Stimulated activated CD4-positive, alpha-beta T cell treated with anti-CD3 and anti-CD28 coated beads, Interleukin-4, amount 100 ng/mL, for 24 hours (primary cell): ENCODE results near the gene LRRN3.
A peak's percentile ranks its signal among the peaks of the same experiment; 100 is the strongest.
"Not testable (repeated sequence)": the region's sequence is repeated elsewhere in the genome, so short reads cannot be mapped to it uniquely, and the experiment has no call there.

Experiments used
- DNase-seq: peaks from one replicate; pipeline ENCODE4 v3.0.0-alpha.2; 2020

The LRRN3 gene

DNA sequence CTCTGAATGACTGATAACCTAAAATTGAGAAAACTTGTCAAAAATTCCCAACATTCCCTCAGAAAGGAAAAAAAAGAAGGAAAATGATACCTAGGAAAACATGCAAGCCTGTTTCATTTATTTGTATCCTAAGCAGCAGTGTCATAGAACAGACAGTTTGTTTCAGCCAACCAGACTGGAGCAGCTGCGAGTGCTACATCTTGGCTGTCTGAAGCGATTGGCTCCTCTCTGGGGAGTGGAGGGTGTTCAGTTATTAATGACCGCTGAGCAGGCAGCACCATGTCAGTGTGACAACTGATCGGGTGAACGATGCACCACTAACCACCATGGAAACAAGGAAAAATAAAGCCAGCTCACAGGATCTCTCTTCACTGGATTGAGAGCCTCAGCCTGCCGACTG, at the start of gene LRRN3:
Gene LRRN3 (plus strand): TSS at position 282 of the 400 bp plus-strand sequence. CDS start 31,646 bp downstream, outside the sequence.
- DNase-seq, result peak; percentile 56

GRCh38 chr7:111041577-111041976, 49.4 kb upstream of the LRRN3 start:
- no peak for DNase-seq

DNA sequence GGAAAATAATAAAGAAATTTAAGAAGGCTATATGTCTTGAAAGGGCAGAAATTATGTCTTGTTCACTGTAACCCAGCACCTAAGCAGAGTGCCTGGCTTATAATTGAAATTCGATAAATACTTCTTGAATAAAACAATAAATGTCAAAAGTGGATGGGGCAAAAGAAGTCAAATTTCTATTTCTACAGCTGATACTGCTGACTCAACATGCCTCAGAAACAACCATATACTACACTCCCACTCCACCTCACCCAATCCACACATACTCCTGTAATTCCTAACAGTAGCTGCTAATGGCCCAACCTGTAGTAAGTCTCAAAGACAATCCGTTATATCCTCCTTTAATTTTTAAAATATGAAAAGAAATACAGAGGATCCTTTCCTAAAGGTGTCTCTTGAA, 48.1 kb upstream of the LRRN3 start:
- DNase-seq, result no peak

DNA sequence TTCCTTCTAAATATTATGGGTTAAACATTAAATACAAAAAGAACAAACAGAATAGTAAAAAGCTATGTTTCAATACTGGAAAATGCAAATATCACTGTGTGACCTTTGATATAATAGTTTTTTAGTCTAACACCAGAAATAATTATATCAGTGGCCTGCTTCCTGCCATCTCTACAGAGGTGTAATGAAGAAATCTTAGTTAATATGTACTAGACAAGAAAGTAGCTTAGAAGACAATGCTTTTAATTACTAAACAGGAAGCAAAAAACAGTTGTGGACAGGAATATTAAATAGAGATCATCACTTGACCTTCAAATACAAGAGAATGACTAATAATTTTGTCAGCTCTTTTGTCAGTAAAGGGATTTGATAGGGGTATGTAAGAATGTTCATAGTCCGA, 47.4 kb upstream of the LRRN3 start:
- DNase-seq, result no peak

- no peak for DNase-seq
Measured at GRCh38 chr7:111045449-111045848, 45.5 kb upstream of the LRRN3 start.

GRCh38 chr7:111047595-111047994, 43.3 kb upstream of the LRRN3 start:
- no peak for DNase-seq

DNA sequence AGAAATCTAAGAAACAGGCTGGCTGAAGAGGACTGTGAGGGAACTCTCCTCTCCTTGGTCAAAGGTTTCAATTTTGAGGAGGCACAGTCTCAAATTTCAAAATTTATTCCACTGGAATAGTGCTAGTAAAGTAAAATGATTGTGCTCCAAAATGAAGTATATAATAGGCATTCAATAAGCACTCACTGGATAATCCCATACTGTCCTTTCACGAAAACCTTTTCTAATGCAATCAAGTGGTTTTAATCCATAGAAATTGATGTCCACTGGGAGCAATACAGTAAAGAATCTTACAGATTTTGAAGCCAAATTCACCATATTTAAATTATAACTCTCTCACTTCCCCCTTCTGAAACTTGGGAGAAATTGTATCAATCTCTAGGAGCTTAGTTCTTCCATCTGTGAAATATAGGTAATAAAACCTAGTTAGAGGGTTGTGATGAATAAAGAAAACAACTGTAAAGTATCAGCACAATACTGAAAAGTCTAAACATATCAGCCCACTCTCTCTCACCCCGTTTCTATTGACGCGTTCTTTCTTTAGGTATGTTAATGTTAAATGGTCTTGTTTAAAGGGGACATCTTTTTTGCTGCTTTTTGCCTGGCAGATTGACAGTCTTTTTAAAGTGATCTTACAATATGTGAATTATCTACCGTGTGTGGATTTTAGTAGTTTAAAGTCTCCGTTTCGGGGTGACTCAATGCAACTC, 40.8 kb upstream of the LRRN3 start:
- DNase-seq, result no peak

- no peak for DNase-seq
Measured at GRCh38 chr7:111050875-111051416, 40.0 kb upstream of the LRRN3 start.

GRCh38 chr7:111051832-111052231, 39.1 kb upstream of the LRRN3 start:
- DNase-seq, result no peak

- DNase-seq, result no peak
Measured at GRCh38 chr7:111053035-111053434, 37.9 kb upstream of the LRRN3 start.

DNA sequence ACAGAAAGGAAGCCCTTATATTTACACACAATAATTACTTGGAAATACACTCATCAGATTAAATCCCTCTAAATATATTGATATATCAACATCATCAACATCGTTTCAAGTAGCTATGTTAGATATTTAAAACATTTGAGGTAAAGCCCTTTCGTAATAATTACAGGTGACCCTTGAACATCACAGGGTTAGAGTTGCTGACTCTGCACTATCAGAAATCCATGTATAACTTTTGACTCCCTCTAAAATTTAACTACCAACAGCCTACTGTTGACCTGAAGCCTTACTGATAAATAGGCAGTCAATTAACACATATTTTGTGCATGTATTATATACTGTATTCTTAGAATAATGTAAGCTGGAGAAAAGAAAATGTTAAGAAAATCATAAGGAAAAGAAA, 34.6 kb upstream of the LRRN3 start:
- no peak for DNase-seq

DNA sequence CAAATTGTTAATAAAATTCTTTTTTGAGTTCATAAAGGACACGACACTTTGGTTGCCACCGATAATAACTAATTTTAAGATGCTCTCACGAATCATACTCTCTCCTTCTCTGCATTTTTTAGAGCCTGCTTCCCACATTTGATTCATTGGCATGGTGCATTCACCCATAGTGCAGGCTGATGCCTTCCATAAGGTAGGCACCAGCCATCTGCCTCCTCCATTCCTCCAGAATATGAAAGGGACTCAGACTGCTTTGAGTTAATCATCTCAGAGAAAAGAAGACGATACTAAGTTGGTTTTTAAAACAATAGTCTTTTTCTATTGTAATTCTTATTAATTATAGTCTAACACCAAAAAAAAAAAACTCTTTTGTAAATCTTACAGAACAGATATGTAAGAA, 33.9 kb upstream of the LRRN3 start:
- DNase-seq, result no peak

- DNase-seq, result no peak
Measured at GRCh38 chr7:111059833-111060232, 31.1 kb upstream of the LRRN3 start.

DNA sequence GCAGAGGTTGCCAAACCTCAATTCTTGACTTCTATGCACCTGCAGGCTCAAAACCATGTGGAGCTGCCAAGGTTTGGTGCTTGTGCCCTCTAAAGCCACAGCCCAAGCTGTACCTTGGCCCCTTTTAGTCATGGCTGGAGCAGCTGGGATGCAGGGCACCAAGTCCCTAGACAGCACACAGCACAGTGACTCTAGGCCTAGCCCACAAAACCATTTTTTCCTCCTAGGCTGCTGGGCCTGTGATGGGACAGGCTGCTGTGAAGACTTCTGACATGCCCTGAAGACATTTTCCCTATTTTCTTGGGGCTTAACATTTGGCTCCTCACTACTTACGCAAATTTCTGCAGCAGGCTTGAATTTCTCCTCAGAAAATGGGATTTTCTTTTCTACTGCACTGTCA, 27.8 kb upstream of the LRRN3 start:
- DNase-seq, result no peak

GRCh38 chr7:111067251-111067650, 23.7 kb upstream of the LRRN3 start:
- no peak for DNase-seq

- DNase-seq, result no peak
Measured at GRCh38 chr7:111067682-111068081, 23.2 kb upstream of the LRRN3 start.

DNA sequence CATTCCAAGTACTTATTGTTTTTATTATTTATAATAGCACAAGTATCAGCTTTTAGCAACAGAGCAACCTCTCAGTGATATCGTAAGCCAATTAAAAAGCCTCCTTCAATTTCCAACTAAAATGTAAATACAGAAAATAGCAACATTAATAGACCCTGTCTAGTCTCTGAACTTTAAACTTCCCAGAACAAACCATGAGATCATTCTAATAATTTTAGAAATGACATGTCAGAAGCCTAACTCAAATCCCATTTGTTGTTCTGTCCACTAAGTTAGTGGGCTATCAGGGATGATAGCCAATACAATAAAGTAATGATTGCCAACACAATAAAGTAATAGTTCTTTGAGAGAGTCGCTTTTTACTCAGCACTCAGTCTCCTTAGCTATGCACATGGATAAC, 22.3 kb upstream of the LRRN3 start:
- DNase-seq, result no peak

- no peak for DNase-seq
Measured at GRCh38 chr7:111071556-111071955, 19.4 kb upstream of the LRRN3 start.

DNA sequence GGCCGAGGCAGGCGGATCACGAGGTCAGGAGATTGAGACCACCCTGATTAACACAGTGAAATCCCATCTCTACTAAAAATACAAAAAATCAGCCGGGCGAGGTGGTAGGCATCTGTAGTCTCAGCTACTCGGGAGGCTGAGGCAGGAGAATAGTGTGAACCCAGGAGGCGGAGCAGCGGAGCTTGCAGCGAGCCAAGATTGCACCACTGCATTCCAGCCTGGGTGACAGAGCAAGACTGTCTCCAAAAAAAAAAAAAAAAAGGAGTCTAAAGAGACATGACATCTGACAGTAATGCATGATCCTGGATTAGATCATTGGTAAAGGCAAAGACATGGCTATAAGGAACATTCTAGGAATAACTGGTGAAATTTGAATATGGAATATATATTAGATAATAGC, 18.3 kb upstream of the LRRN3 start:
- not testable (repeated sequence) for DNase-seq

DNA sequence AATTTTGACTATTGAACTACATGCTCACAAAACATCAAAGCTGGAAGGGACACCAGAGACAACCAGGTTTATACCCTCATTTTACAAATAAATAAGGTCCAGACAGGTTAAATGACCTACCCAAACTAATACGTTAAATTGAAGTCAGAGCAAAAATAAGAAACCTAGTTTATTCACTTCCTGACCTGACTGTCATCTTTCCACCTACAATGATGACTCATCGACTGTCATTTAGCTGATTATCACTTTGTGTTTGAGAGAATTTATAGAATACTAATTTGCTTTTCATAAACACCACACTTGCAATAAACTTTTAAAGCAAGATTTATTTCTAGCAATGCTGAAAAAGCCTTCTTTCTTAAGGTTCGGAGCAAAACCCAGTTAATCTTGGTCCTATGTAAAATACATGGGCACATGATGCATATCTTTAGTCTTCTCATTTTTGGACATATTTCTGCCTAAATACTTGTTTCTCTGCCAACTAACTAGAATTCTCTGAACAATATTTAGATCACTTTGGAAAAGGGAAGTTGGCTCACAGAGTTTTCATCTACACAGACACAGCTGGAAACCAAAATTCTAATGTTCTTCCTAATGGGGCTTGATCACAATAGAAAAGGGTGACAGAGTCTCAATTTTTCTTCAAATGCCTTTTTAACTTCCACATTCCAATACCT, 16.7 kb upstream of the LRRN3 start:
- DNase-seq, result no peak

DNA sequence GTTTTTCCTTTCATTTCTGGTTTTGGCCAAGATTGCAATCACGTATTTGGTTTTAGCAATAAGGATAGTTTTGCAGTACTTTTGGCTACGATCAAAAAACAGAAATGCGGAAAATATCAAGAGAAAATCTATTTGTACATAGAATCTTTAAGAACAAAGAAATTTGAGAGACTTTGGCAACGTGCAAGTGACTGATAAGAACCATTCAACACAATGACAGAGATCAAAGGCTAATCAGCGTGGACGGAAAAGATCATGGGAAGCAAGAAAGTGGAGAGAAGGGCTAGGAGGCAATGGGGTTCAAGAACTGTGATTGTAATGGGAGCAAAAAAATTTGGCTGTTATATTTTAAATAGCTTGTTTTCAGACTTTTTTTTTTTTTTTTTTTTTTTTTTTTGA, 16.2 kb upstream of the LRRN3 start:
- no peak for DNase-seq

GRCh38 chr7:111075498-111075897, 15.4 kb upstream of the LRRN3 start:
- no peak for DNase-seq

DNA sequence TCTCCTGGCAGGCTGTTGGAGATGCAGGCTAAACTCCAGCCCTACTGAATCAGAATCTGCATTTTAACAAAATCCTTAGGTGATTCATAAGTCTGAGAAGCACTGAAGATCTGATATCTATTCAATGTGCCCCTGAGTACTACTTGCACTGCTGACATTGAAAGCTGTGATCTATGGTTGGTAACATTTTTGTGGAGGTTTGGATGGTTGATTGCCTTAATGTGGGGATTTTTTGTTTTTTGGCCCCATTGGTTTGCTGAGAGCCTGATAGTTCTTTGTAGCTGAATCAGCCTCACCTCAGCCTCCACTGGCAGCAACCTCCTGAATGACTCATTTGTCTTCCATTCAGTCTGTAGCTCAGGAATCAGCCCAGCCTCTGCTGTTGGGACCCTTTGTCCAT, 14.7 kb upstream of the LRRN3 start:
- peak; percentile 44 for DNase-seq

GRCh38 chr7:111077001-111077400, 13.9 kb upstream of the LRRN3 start:
- no peak for DNase-seq
